ENCODE data around the gene GLDN. TPM values are rescaled to one million over a fixed set of nuclear protein-coding genes. Genes with fewer than 3 reads are reported as not detected.

GLDN gene
- total RNA-seq, 1 donor from 2014 or later: 0.21 TPM

GRCh38 chr15:51403072-51403878 lies 61.8 kb downstream of the GLDN start:
- Mint-ChIP-seq H3K4me1 (ENCODE audit: unreplicated experiment) (no peaks in the 10 kb centered on the region), H3K27me3 (ENCODE audit: unreplicated experiment) (no peaks in the 10 kb centered on the region), H3K36me3 (ENCODE audit: low read depth, unreplicated experiment) (no peaks in the 10 kb centered on the region), H3K9me3 (ENCODE audit: unreplicated experiment) (no peaks in the 10 kb centered on the region), H3K27ac (ENCODE audit: unreplicated experiment) (no peak overlapping the region), H3K4me3 (ENCODE audit: unreplicated experiment) (no peak overlapping the region)
- DNase-seq (ENCODE audit: low spot score): no peak
- TF ChIP-seq CTCF (IDR thresholded peaks at IDR 0.05; ENCODE audit: unreplicated experiment): peak; percentile 29

GRCh38 chr15:51403946-51404695 lies 62.7 kb downstream of the GLDN start:
- H3K27me3 Mint-ChIP-seq (ENCODE audit: unreplicated experiment): no peaks in the 10 kb centered on the region
- no peak for TF ChIP-seq CTCF (IDR thresholded peaks at IDR 0.05; ENCODE audit: unreplicated experiment)
- H3K27ac Mint-ChIP-seq (ENCODE audit: unreplicated experiment): no peak overlapping the region
- H3K9me3 Mint-ChIP-seq (ENCODE audit: unreplicated experiment): no peaks in the 10 kb centered on the region
- DNase-seq (ENCODE audit: low spot score): no peak
- H3K36me3 Mint-ChIP-seq (ENCODE audit: low read depth, unreplicated experiment): no peaks in the 10 kb centered on the region
- no peaks in the 10 kb centered on the region for H3K4me1 Mint-ChIP-seq (ENCODE audit: unreplicated experiment)
- H3K4me3 Mint-ChIP-seq (ENCODE audit: unreplicated experiment): no peak overlapping the region

- no peak overlapping the region for H3K4me3 Mint-ChIP-seq (ENCODE audit: unreplicated experiment)
- no peaks in the 10 kb centered on the region for H3K9me3 Mint-ChIP-seq (ENCODE audit: unreplicated experiment)
- DNase-seq (ENCODE audit: low spot score): no peak
- no peak overlapping the region for H3K27ac Mint-ChIP-seq (ENCODE audit: unreplicated experiment)
- no peaks in the 10 kb centered on the region for H3K27me3 Mint-ChIP-seq (ENCODE audit: unreplicated experiment)
- H3K4me1 Mint-ChIP-seq (ENCODE audit: unreplicated experiment): no peaks in the 10 kb centered on the region
- no peaks in the 10 kb centered on the region for H3K36me3 Mint-ChIP-seq (ENCODE audit: low read depth, unreplicated experiment)
- no peak for TF ChIP-seq CTCF (IDR thresholded peaks at IDR 0.05; ENCODE audit: unreplicated experiment)
These were observed 64.5 kb downstream of the GLDN start for GRCh38 chr15:51405693-51406523.

- Mint-ChIP-seq H3K27ac (ENCODE audit: unreplicated experiment) (no peak overlapping the region), H3K9me3 (ENCODE audit: unreplicated experiment) (no peaks in the 10 kb centered on the region), H3K4me3 (ENCODE audit: unreplicated experiment) (no peak overlapping the region), H3K4me1 (ENCODE audit: unreplicated experiment) (no peaks in the 10 kb centered on the region), H3K27me3 (ENCODE audit: unreplicated experiment) (peaks cover 2% of the 10 kb centered on the region), H3K36me3 (ENCODE audit: low read depth, unreplicated experiment) (no peaks in the 10 kb centered on the region)
- TF ChIP-seq CTCF (IDR thresholded peaks at IDR 0.05; ENCODE audit: unreplicated experiment): no peak
- no peak for DNase-seq (ENCODE audit: low spot score)
These were observed 72.9 kb downstream of the GLDN start for GRCh38 chr15:51414256-51414860.

Measured in endothelial cell (in vitro differentiated cells).